Mammary epithelial cell (primary cell): ENCODE measurements around the gene FAM98A.

Source experiments
- CTCF ChIP-seq, 2 donors: IDR thresholded peaks in 1 of 2; conservative IDR thresholded peaks in 1 of 2; 2 replicates each; pipeline ENCODE4 v1.5.1; 2011 to 2012; ENCODE audit warnings: inconsistent platforms in 2 of 2, low read length in 2 of 2, mild to moderate bottlenecking in 2 of 2, control low read depth in 1 of 2, low read depth in 1 of 2; ENCODE audit not compliant: insufficient read depth in 1 of 2; ENCODE audit errors: extremely low read depth in 1 of 2
- EZH2 ChIP-seq: IDR thresholded peaks from 2 replicates; pipeline ENCODE4 v1.6.1; 2012; ENCODE audit warnings: low read length, inconsistent platforms, borderline replicate concordance

- TF ChIP-seq CTCF (conservative IDR thresholded peaks at IDR 0.05 in 1 of 2, IDR thresholded peaks at IDR 0.05 in 1 of 2; ENCODE audit: extremely low read depth in 1 of 2, insufficient read depth in 1 of 2, low read depth in 1 of 2, low read length in 2 of 2), result no peak
- no peak for TF ChIP-seq EZH2
These were observed 3.7 kb downstream of the FAM98A start for GRCh38 chr2:33595385-33595784.
